ENCODE measurements around the gene TRIM61. TPM values are rescaled to one million over a fixed set of nuclear protein-coding genes. Genes with fewer than 3 reads are reported as not detected.

Gene TRIM61
- polyA plus RNA-seq, 2 of the 4 experiments (the other 2 are of a cell fraction), result not detected

DNA sequence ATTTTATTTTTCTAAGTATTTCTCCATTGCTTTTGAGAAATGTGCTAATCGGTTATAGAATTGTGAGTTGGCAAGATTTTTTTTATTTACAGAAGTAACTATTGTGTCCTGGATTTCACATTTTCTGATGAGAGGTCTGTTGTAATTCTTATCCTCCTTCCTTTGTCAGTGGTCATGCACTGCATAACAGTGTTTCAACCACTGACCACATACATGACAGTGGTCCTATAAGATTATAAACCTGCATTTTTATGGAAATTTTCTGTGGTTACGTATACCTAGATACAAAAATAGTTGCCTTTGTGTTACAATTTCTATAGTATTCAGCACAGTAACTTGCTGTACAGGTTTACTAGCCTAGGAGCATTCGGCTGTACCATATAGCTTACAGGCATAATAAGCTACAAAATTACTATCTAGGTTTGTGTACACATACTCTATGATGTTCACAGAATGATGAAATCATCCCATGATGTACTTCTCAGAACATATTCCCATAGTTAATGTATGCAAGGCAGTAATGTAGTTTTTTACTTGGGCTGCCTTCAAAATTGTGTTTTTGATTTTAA lies 52.7 kb downstream of the TRIM61 start:
- no peak for DNase-seq (ENCODE audit: low read depth in 1 of 2, low spot score in 1 of 2)
- no peak for TF ChIP-seq JUNB (IDR thresholded peaks at IDR 0.05)
- TF ChIP-seq PHF8 (IDR thresholded peaks at IDR 0.05; ENCODE audit: borderline replicate concordance, low read depth), result no peak
- TF ChIP-seq, protein P1, sequence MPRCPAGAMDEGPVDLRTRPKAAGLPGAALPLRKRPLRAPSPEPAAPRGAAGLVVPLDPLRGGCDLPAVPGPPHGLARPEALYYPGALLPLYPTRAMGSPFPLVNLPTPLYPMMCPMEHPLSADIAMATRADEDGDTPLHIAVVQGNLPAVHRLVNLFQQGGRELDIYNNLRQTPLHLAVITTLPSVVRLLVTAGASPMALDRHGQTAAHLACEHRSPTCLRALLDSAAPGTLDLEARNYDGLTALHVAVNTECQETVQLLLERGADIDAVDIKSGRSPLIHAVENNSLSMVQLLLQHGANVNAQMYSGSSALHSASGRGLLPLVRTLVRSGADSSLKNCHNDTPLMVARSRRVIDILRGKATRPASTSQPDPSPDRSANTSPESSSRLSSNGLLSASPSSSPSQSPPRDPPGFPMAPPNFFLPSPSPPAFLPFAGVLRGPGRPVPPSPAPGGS (IDR thresholded peaks at IDR 0.05), result no peak
- TF ChIP-seq RAD21 (conservative IDR thresholded peaks at IDR 0.05 in 1 of 2, IDR thresholded peaks at IDR 0.05 in 1 of 2), result no peak
- TF ChIP-seq, protein P2, sequence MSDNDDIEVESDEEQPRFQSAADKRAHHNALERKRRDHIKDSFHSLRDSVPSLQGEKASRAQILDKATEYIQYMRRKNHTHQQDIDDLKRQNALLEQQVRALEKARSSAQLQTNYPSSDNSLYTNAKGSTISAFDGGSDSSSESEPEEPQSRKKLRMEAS (IDR thresholded peaks at IDR 0.05), result no peak
- TF ChIP-seq NFE2L2 (conservative IDR thresholded peaks at IDR 0.05; ENCODE audit: low read length), result no peak
- TF ChIP-seq ZC3H11A (IDR thresholded peaks at IDR 0.05), result no peak
- TF ChIP-seq RCOR1 (IDR thresholded peaks at IDR 0.05; ENCODE audit: low read depth, low read length), result no peak
- TF ChIP-seq, protein P3, sequence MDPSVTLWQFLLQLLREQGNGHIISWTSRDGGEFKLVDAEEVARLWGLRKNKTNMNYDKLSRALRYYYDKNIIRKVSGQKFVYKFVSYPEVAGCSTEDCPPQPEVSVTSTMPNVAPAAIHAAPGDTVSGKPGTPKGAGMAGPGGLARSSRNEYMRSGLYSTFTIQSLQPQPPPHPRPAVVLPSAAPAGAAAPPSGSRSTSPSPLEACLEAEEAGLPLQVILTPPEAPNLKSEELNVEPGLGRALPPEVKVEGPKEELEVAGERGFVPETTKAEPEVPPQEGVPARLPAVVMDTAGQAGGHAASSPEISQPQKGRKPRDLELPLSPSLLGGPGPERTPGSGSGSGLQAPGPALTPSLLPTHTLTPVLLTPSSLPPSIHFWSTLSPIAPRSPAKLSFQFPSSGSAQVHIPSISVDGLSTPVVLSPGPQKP (IDR thresholded peaks at IDR 0.05; ENCODE audit: low read depth, low read length), result no peak
- TF ChIP-seq, protein P4, sequence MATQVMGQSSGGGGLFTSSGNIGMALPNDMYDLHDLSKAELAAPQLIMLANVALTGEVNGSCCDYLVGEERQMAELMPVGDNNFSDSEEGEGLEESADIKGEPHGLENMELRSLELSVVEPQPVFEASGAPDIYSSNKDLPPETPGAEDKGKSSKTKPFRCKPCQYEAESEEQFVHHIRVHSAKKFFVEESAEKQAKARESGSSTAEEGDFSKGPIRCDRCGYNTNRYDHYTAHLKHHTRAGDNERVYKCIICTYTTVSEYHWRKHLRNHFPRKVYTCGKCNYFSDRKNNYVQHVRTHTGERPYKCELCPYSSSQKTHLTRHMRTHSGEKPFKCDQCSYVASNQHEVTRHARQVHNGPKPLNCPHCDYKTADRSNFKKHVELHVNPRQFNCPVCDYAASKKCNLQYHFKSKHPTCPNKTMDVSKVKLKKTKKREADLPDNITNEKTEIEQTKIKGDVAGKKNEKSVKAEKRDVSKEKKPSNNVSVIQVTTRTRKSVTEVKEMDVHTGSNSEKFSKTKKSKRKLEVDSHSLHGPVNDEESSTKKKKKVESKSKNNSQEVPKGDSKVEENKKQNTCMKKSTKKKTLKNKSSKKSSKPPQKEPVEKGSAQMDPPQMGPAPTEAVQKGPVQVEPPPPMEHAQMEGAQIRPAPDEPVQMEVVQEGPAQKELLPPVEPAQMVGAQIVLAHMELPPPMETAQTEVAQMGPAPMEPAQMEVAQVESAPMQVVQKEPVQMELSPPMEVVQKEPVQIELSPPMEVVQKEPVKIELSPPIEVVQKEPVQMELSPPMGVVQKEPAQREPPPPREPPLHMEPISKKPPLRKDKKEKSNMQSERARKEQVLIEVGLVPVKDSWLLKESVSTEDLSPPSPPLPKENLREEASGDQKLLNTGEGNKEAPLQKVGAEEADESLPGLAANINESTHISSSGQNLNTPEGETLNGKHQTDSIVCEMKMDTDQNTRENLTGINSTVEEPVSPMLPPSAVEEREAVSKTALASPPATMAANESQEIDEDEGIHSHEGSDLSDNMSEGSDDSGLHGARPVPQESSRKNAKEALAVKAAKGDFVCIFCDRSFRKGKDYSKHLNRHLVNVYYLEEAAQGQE (IDR thresholded peaks at IDR 0.05), result no peak
- TF ChIP-seq ESRRA (IDR thresholded peaks at IDR 0.05; ENCODE audit: borderline replicate concordance, low read length), result no peak
- TF ChIP-seq, protein P5, sequence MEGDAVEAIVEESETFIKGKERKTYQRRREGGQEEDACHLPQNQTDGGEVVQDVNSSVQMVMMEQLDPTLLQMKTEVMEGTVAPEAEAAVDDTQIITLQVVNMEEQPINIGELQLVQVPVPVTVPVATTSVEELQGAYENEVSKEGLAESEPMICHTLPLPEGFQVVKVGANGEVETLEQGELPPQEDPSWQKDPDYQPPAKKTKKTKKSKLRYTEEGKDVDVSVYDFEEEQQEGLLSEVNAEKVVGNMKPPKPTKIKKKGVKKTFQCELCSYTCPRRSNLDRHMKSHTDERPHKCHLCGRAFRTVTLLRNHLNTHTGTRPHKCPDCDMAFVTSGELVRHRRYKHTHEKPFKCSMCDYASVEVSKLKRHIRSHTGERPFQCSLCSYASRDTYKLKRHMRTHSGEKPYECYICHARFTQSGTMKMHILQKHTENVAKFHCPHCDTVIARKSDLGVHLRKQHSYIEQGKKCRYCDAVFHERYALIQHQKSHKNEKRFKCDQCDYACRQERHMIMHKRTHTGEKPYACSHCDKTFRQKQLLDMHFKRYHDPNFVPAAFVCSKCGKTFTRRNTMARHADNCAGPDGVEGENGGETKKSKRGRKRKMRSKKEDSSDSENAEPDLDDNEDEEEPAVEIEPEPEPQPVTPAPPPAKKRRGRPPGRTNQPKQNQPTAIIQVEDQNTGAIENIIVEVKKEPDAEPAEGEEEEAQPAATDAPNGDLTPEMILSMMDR (IDR thresholded peaks at IDR 0.05), result no peak
- no peak for TF ChIP-seq KDM1A (IDR thresholded peaks at IDR 0.05; ENCODE audit: low read depth)
- TF ChIP-seq MYC (IDR thresholded peaks at IDR 0.05; ENCODE audit: borderline replicate concordance, low read length), result no peak
- no peak for TF ChIP-seq NPAS2 (CRISPR knock-in tag; IDR thresholded peaks at IDR 0.05; ENCODE audit: borderline replicate concordance)
- no peak for TF ChIP-seq FOSL2 (IDR thresholded peaks at IDR 0.05)
- TF ChIP-seq FOSL2 (CRISPR knock-in tag; IDR thresholded peaks at IDR 0.05), result no peak
- no peak for TF ChIP-seq ZNF302 (CRISPR knock-in tag; IDR thresholded peaks at IDR 0.05)
- H3K4me2 ChIP-seq, result no peak overlapping the region
- H3K4me1 ChIP-seq, result no peaks in the 10 kb centered on the region
- no peaks in the 10 kb centered on the region for H3K9me3 ChIP-seq
- WGBS (ENCODE audit: missing lambda C conversion rate), result 32% methylated on average over 3 of the region's 3 CpGs
- POLR2A ChIA-PET, result no interaction called here
- ATAC-seq, result no peak
- H3K4me3 ChIP-seq, result no peak overlapping the region
- CTCF ChIA-PET, result no interaction called here
- no peak overlapping the region for H3K27ac ChIP-seq
- FAIRE-seq, result no peak

DNA sequence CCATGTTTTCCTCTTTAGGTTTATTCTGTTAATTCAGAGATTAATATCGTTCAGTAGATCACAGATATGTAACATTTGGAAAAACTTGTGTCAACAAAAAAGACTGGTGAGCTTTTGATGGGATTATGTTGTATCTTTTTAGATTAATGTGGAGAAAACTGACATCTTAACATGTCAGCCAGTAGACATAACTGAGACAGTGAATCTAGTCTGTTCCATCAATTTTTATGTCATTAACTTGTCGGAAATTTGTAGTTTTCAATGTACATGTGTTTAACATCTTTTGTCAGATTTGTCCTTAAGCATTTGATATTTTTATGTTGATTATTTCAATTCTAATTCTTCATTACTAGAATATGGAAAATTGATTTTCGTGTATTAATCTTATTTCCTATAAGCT lies 58.5 kb downstream of the TRIM61 start:
- Histone ChIP-seq H3K4me3 (no peak overlapping the region), H3K27ac (no peak overlapping the region), H3K4me2 (no peak overlapping the region), H3K4me1 (no peaks in the 10 kb centered on the region), H3K9me3 (no peaks in the 10 kb centered on the region)
- CTCF ChIA-PET, result no interaction called here
- FAIRE-seq (no peak), DNase-seq (ENCODE audit: low read depth in 1 of 2, low spot score in 1 of 2) (no peak), ATAC-seq (no peak)
- POLR2A ChIA-PET, result no interaction called here
- WGBS (ENCODE audit: missing lambda C conversion rate), result 21% methylated on average over 3 of the region's 3 CpGs
- TF ChIP-seq, protein P6, sequence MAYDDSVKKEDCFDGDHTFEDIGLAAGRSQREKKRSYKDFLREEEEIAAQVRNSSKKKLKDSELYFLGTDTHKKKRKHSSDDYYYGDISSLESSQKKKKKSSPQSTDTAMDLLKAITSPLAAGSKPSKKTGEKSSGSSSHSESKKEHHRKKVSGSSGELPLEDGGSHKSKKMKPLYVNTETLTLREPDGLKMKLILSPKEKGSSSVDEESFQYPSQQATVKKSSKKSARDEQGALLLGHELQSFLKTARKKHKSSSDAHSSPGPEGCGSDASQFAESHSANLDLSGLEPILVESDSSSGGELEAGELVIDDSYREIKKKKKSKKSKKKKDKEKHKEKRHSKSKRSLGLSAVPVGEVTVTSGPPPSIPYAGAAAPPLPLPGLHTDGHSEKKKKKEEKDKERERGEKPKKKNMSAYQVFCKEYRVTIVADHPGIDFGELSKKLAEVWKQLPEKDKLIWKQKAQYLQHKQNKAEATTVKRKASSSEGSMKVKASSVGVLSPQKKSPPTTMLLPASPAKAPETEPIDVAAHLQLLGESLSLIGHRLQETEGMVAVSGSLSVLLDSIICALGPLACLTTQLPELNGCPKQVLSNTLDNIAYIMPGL (CRISPR knock-in tag; IDR thresholded peaks at IDR 0.05; ENCODE audit: borderline replicate concordance), result no peak
- TF ChIP-seq JUN (IDR thresholded peaks at IDR 0.05) (no peak), PHF8 (IDR thresholded peaks at IDR 0.05; ENCODE audit: borderline replicate concordance, low read depth) (no peak), KDM1A (IDR thresholded peaks at IDR 0.05; ENCODE audit: low read depth) (no peak), POLR2AphosphoS2 (conservative IDR thresholded peaks at IDR 0.05; ENCODE audit: low read length) (no peak), NR3C1 (IDR thresholded peaks at IDR 0.05) (no peak), GATA3 (IDR thresholded peaks at IDR 0.05; ENCODE audit: borderline replicate concordance) (no peak), FOXS1 (CRISPR knock-in tag; IDR thresholded peaks at IDR 0.05) (no peak), RFX5 (IDR thresholded peaks at IDR 0.05) (no peak), FOSL2 (IDR thresholded peaks at IDR 0.05) (no peak), FOSL2 (CRISPR knock-in tag; IDR thresholded peaks at IDR 0.05) (no peak), JUNB (IDR thresholded peaks at IDR 0.05) (no peak), EHMT2 (IDR thresholded peaks at IDR 0.05; ENCODE audit: low read depth) (no peak)
- TF ChIP-seq, protein P7, sequence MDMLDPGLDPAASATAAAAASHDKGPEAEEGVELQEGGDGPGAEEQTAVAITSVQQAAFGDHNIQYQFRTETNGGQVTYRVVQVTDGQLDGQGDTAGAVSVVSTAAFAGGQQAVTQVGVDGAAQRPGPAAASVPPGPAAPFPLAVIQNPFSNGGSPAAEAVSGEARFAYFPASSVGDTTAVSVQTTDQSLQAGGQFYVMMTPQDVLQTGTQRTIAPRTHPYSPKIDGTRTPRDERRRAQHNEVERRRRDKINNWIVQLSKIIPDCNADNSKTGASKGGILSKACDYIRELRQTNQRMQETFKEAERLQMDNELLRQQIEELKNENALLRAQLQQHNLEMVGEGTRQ (IDR thresholded peaks at IDR 0.05), result no peak

Measured in A549 (cell line).